HEK293 (cell line): ENCODE data around the gene DDR2.

Experiments used
- CTCF ChIA-PET: fragments of 350-600 bp; formaldehyde crosslinking; extraction: SDS; loops from one replicate; lab custom pipeline; 2021; ENCODE audit warnings: antibody characterized with exemption; lab: Yijun Ruan, JAX
- POLR2A ChIA-PET: fragments of 300-600 bp; formaldehyde crosslinking; extraction: SDS; loops from one replicate; lab custom pipeline; 2020; ENCODE audit warnings: antibody characterized with exemption, inconsistent platforms; lab: Yijun Ruan, JAX
- H3K27ac ChIP-seq: fragments of 200-500 bp; sonication (Bioruptor generic); 2 replicates; pipeline ENCODE4 v1.5.1; 2014; ENCODE audit warnings: low read depth, low read length, control low read depth, inconsistent platforms; ENCODE audit errors: extremely low read depth
- H3K36me3 ChIP-seq, 2 experiments: fragments of 200-500 bp in 1 of 2; sonication (Bioruptor generic) in 1 of 2; 1 replicate in 1 of 2; 2 replicates in 1 of 2; pipeline ENCODE4 v1.5.1; 2014 to 2017; ENCODE audit warnings: inconsistent platforms in 2 of 2, low read length in 2 of 2; ENCODE audit not compliant: control insufficient read depth in 2 of 2, insufficient read depth in 1 of 2
- H3K4me1 ChIP-seq: fragments of 200-500 bp; sonication (Bioruptor generic); 2 replicates; pipeline ENCODE4 v1.5.1; 2014; ENCODE audit warnings: mild to moderate bottlenecking, low read length, inconsistent platforms; ENCODE audit not compliant: control insufficient read depth, insufficient read depth
- H3K4me3 ChIP-seq: 2 replicates; pipeline ENCODE4 v1.5.1; 2011; ENCODE audit warnings: low read depth, mild to moderate bottlenecking, control low read depth, low read length, moderate library complexity
- H3K9me3 ChIP-seq: fragments of 200-500 bp; sonication (Bioruptor generic); 2 replicates; pipeline ENCODE4 v1.5.1; 2014; ENCODE audit warnings: low read depth, low read length, inconsistent platforms; ENCODE audit not compliant: control insufficient read depth, insufficient read depth
- BCL11B ChIP-seq: fragments of 450-650 bp; formaldehyde crosslinking; IDR thresholded peaks from 2 replicates; pipeline ENCODE4 v1.5.1; 2016; ENCODE audit warnings: low read depth, missing biosample characterization, missing genetic modification characterization
- IKZF3 ChIP-seq: fragments of 450-650 bp; IDR thresholded peaks from 2 replicates; pipeline ENCODE4 v1.5.0; 2018; ENCODE audit warnings: missing biosample characterization, mild to moderate bottlenecking, missing genetic modification characterization, moderate library complexity
- KLF1 ChIP-seq: fragments of 450-650 bp; formaldehyde crosslinking; IDR thresholded peaks from 2 replicates; pipeline ENCODE4 v1.5.1; 2016; ENCODE audit warnings: missing biosample characterization, missing genetic modification characterization
- PRDM1 ChIP-seq: fragments of 450-650 bp; formaldehyde crosslinking; IDR thresholded peaks from 2 replicates; pipeline ENCODE4; 2016; ENCODE audit warnings: missing biosample characterization, missing genetic modification characterization
- SP3 ChIP-seq: fragments of 450-650 bp; formaldehyde crosslinking; IDR thresholded peaks from 2 replicates; pipeline ENCODE4 v1.5.1; 2016; ENCODE audit warnings: missing biosample characterization, missing genetic modification characterization
- ZBTB7A ChIP-seq: fragments of 450-650 bp; formaldehyde crosslinking; IDR thresholded peaks from 2 replicates; pipeline ENCODE4 v1.5.1; 2016; ENCODE audit warnings: low read depth, missing biosample characterization, missing genetic modification characterization
- ZFHX2 ChIP-seq: fragments of 450-650 bp; formaldehyde crosslinking; conservative IDR thresholded peaks from 2 replicates; pipeline ENCODE4 v1.5.1; 2016; ENCODE audit warnings: missing biosample characterization, missing genetic modification characterization
- ZNF132 ChIP-seq: fragments of 450-650 bp; formaldehyde crosslinking; IDR thresholded peaks from 2 replicates; pipeline ENCODE4 v1.5.1; 2017; ENCODE audit warnings: missing biosample characterization, missing genetic modification characterization, borderline replicate concordance
- ZNF133 ChIP-seq: fragments of 450-650 bp; formaldehyde crosslinking; IDR thresholded peaks from 2 replicates; pipeline ENCODE4 v1.5.1; 2016; ENCODE audit warnings: missing biosample characterization, missing genetic modification characterization
- ZNF19 ChIP-seq: fragments of 450-650 bp; formaldehyde crosslinking; IDR thresholded peaks from 2 replicates; pipeline ENCODE4; 2016; ENCODE audit warnings: missing biosample characterization, missing genetic modification characterization, low read depth
- ZNF239 ChIP-seq: fragments of 450-650 bp; formaldehyde crosslinking; IDR thresholded peaks from 2 replicates; pipeline ENCODE4 v1.5.1; 2016; ENCODE audit warnings: missing biosample characterization, missing genetic modification characterization
- ZNF354C ChIP-seq: fragments of 450-650 bp; formaldehyde crosslinking; IDR thresholded peaks from 2 replicates; pipeline ENCODE4 v1.5.1; 2016; ENCODE audit warnings: missing biosample characterization, missing genetic modification characterization, low read depth, borderline replicate concordance
- ZNF37A ChIP-seq: fragments of 450-650 bp; IDR thresholded peaks from 2 replicates; pipeline ENCODE4 v1.5.1; 2018; ENCODE audit warnings: missing biosample characterization, missing genetic modification characterization
- ZNF510 ChIP-seq: fragments of 450-650 bp; formaldehyde crosslinking; IDR thresholded peaks from 2 replicates; pipeline ENCODE4 v1.5.1; 2018; ENCODE audit warnings: mild to moderate bottlenecking, missing genetic modification characterization, missing biosample characterization; ENCODE audit not compliant: insufficient replicate concordance
- ZNF529 ChIP-seq: fragments of 450-650 bp; formaldehyde crosslinking; IDR thresholded peaks from 2 replicates; pipeline ENCODE4 v1.5.1; 2017; ENCODE audit warnings: missing genetic modification characterization, missing biosample characterization; ENCODE audit not compliant: insufficient replicate concordance
- ZNF624 ChIP-seq: fragments of 450-650 bp; formaldehyde crosslinking; IDR thresholded peaks from 2 replicates; pipeline ENCODE4 v1.5.1; 2017; ENCODE audit warnings: missing biosample characterization, missing genetic modification characterization
- ZNF707 ChIP-seq: fragments of 450-650 bp; formaldehyde crosslinking; IDR thresholded peaks from 2 replicates; pipeline ENCODE4 v1.5.1; 2016; ENCODE audit warnings: missing biosample characterization, missing genetic modification characterization
- ZNF777 ChIP-seq: fragments of 450-650 bp; formaldehyde crosslinking; IDR thresholded peaks from 2 replicates; pipeline ENCODE4 v1.5.1; 2017; ENCODE audit warnings: missing biosample characterization, missing genetic modification characterization, borderline replicate concordance
- ZSCAN23 ChIP-seq: fragments of 450-650 bp; formaldehyde crosslinking; IDR thresholded peaks from 2 replicates; pipeline ENCODE4 v1.5.1; 2016; ENCODE audit warnings: missing biosample characterization, missing genetic modification characterization
- ZXDB ChIP-seq: fragments of 450-650 bp; formaldehyde crosslinking; IDR thresholded peaks from 2 replicates; pipeline ENCODE4 v1.5.1; 2016; ENCODE audit warnings: missing biosample characterization, missing genetic modification characterization
- TF ChIP-seq, protein P1 (sequence below): fragments of 450-650 bp; formaldehyde crosslinking; IDR thresholded peaks from 2 replicates; pipeline ENCODE4 v1.5.1; 2016; ENCODE audit warnings: missing biosample characterization, missing genetic modification characterization
- TF ChIP-seq, protein P2 (sequence below): fragments of 450-650 bp; formaldehyde crosslinking; IDR thresholded peaks from 2 replicates; pipeline ENCODE4 v1.5.1; 2016; ENCODE audit warnings: missing biosample characterization, missing genetic modification characterization
- TF ChIP-seq, protein P3 (sequence below): fragments of 450-650 bp; formaldehyde crosslinking; IDR thresholded peaks from 2 replicates; pipeline ENCODE4 v1.5.1; 2016; ENCODE audit warnings: missing biosample characterization, missing genetic modification characterization

The DDR2 gene

DNA sequence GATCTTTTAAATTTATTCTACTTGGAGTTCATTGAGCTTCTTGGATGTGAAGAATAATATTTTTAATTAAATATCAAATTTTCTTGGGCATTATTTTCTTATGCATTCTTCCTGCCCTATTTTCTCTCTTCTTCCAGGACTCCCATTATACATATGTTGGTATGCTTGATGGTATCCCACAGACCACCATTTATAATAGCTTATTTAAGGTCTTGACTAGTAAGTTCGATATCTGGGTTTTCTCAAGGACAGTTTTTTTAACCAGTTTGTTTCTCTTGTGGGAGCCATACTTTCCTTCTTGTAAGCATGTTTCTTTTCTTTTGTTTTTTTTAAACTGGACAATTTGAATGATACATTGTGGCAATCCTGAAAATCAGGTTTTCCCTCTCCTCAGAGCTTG lies 15.4 kb upstream of the DDR2 start:
- Histone ChIP-seq H3K36me3 (no peaks in the 10 kb centered on the region), H3K9me3 (no peaks in the 10 kb centered on the region), H3K4me1 (no peaks in the 10 kb centered on the region), H3K27ac (no peak overlapping the region), H3K4me3 (no peak overlapping the region)
- POLR2A ChIA-PET, result no interaction called here
- TF ChIP-seq ZNF624 (tag by site-specific recombination) (no peak), ZNF354C (tag by site-specific recombination) (no peak), SP3 (tag by site-specific recombination) (no peak), ZNF19 (tag by site-specific recombination) (no peak), ZNF777 (tag by site-specific recombination) (no peak), ZNF133 (peak; percentile 93)
- TF ChIP-seq, protein P1, sequence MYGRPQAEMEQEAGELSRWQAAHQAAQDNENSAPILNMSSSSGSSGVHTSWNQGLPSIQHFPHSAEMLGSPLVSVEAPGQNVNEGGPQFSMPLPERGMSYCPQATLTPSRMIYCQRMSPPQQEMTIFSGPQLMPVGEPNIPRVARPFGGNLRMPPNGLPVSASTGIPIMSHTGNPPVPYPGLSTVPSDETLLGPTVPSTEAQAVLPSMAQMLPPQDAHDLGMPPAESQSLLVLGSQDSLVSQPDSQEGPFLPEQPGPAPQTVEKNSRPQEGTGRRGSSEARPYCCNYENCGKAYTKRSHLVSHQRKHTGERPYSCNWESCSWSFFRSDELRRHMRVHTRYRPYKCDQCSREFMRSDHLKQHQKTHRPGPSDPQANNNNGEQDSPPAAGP (tag by site-specific recombination), result no peak
- TF ChIP-seq, protein P2, sequence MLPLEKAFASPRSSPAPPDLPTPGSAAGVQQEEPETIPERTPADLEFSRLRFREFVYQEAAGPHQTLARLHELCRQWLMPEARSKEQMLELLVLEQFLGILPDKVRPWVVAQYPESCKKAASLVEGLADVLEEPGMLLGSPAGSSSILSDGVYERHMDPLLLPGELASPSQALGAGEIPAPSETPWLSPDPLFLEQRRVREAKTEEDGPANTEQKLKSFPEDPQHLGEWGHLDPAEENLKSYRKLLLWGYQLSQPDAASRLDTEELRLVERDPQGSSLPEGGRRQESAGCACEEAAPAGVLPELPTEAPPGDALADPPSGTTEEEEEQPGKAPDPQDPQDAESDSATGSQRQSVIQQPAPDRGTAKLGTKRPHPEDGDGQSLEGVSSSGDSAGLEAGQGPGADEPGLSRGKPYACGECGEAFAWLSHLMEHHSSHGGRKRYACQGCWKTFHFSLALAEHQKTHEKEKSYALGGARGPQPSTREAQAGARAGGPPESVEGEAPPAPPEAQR, result no peak
- CTCF ChIA-PET, result interaction anchor here (0.5 to 1.0 kb wide), 4 partner anchors 13 to 552 kb away, joined by 3 to 5 read pairs (median 3); no protein-coding TSS in a partner anchor

DNA sequence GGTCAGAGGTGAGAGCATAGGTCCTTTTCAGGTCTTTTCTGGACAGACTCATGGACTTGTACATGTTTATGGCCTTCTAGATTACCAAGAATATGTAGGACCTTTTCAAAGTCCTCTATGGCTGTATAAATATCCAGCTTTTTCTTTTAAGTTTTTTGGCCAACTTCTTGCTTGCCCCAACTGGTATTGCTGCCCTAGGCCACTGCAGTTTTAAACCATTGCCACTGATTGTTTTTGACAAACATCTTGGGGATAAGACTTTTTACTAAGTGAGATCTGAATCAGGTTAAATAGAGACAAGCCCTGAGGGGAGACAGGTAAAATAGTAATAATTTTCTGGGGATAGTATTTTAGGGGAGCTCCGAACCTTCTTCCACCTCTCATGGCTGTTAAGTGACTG lies 14.8 kb upstream of the DDR2 start:
- ChIA-PET CTCF (interaction anchor here (0.6 to 1.0 kb wide), 5 partner anchors 14 to 553 kb away, joined by 3 to 5 read pairs (median 4); no protein-coding TSS in a partner anchor), POLR2A (no interaction called here)
- TF ChIP-seq ZNF239 (tag by site-specific recombination), result no peak
- TF ChIP-seq ZFHX2, result no peak
- no peak for TF ChIP-seq ZNF707 (tag by site-specific recombination)
- no peak for TF ChIP-seq ZNF132 (tag by site-specific recombination)
- TF ChIP-seq BCL11B (tag by site-specific recombination), result no peak
- TF ChIP-seq KLF1 (tag by site-specific recombination), result no peak
- no peak for TF ChIP-seq ZBTB7A (tag by site-specific recombination)
- no peak for TF ChIP-seq ZSCAN23 (tag by site-specific recombination)
- TF ChIP-seq ZNF37A, result no peak
- TF ChIP-seq ZXDB (tag by site-specific recombination), result no peak
- TF ChIP-seq, protein P3, sequence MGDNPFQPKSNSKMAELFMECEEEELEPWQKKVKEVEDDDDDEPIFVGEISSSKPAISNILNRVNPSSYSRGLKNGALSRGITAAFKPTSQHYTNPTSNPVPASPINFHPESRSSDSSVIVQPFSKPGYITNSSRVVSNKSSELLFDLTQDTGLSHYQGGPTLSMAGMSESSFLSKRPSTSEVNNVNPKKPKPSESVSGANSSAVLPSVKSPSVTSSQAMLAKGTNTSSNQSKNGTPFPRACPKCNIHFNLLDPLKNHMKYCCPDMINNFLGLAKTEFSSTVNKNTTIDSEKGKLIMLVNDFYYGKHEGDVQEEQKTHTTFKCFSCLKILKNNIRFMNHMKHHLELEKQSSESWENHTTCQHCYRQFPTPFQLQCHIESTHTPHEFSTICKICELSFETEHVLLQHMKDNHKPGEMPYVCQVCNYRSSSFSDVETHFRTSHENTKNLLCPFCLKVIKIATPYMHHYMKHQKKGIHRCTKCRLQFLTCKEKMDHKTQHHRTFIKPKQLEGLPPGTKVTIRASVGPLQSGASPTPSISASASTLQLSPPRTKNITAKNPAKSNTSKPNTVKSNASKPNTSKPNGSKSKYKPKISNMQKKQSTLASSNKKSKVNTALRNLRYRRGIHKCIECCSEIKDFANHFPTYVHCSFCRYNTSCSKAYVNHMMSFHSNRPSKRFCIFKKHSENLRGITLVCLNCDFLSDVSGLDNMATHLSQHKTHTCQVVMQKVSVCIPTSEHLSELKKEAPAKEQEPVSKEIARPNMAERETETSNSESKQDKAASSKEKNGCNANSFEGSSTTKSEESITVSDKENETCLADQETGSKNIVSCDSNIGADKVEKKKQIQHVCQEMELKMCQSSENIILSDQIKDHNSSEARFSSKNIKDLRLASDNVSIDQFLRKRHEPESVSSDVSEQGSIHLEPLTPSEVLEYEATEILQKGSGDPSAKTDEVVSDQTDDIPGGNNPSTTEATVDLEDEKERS, result no peak
- TF ChIP-seq, protein P2, result no peak
- no peak for TF ChIP-seq ZNF624 (tag by site-specific recombination)
- no peak for TF ChIP-seq IKZF3
- no peak for TF ChIP-seq ZNF510
- no peak for TF ChIP-seq ZNF529 (tag by site-specific recombination)
- TF ChIP-seq PRDM1 (tag by site-specific recombination), result no peak

More for the DNA sequence above, 14.8 kb upstream of the DDR2 start:
- no peak overlapping the region for H3K4me3 ChIP-seq
- H3K9me3 ChIP-seq, result no peaks in the 10 kb centered on the region
- no peaks in the 10 kb centered on the region for H3K36me3 ChIP-seq
- no peaks in the 10 kb centered on the region for H3K4me1 ChIP-seq
- no peak overlapping the region for H3K27ac ChIP-seq
